AG10803 (cell line): ENCODE results near the gene CST8.

Experiments used
- DNase-seq: peaks from one replicate; pipeline ENCODE4 v3.0.0; 2010; ENCODE audit warnings: low read depth
- H3K4me3 ChIP-seq: 2 replicates; pipeline ENCODE4 v1.5.1; 2011; ENCODE audit warnings: mild to moderate bottlenecking, low read length, control low read depth
- CTCF ChIP-seq: conservative IDR thresholded peaks from 2 replicates; pipeline ENCODE4 v1.5.1; 2011; ENCODE audit warnings: mild to moderate bottlenecking, low read length, control low read depth, inconsistent platforms

The CST8 gene

GRCh38 chr20:23476015-23476754, 14.7 kb upstream of the CST8 start:
- DNase-seq: no peak
- TF ChIP-seq CTCF: no peak
- no peak overlapping the region for H3K4me3 ChIP-seq

- no peak for TF ChIP-seq CTCF
- no peak overlapping the region for H3K4me3 ChIP-seq
- no peak for DNase-seq
Observed at GRCh38 chr20:23477223-23477622, 13.7 kb upstream of the CST8 start.

GRCh38 chr20:23479043-23479442, 11.9 kb upstream of the CST8 start:
- no peak overlapping the region for H3K4me3 ChIP-seq
- TF ChIP-seq CTCF: no peak
- no peak for DNase-seq

GRCh38 chr20:23482138-23482537, 8.8 kb upstream of the CST8 start:
- no peak overlapping the region for H3K4me3 ChIP-seq
- DNase-seq: no peak
- no peak for TF ChIP-seq CTCF

- DNase-seq: no peak
- no peak overlapping the region for H3K4me3 ChIP-seq
- TF ChIP-seq CTCF: no peak
Observed at GRCh38 chr20:23484081-23484480, 6.8 kb upstream of the CST8 start.

- no peak for TF ChIP-seq CTCF
- H3K4me3 ChIP-seq: no peak overlapping the region
- no peak for DNase-seq
Observed at GRCh38 chr20:23488470-23488869, 2.4 kb upstream of the CST8 start.

- H3K4me3 ChIP-seq: no peak overlapping the region
- DNase-seq: no peak
- no peak for TF ChIP-seq CTCF
Observed at GRCh38 chr20:23488996-23489395, 1.9 kb upstream of the CST8 start.
